ENCODE measurements around the gene LIME1.

DNA sequence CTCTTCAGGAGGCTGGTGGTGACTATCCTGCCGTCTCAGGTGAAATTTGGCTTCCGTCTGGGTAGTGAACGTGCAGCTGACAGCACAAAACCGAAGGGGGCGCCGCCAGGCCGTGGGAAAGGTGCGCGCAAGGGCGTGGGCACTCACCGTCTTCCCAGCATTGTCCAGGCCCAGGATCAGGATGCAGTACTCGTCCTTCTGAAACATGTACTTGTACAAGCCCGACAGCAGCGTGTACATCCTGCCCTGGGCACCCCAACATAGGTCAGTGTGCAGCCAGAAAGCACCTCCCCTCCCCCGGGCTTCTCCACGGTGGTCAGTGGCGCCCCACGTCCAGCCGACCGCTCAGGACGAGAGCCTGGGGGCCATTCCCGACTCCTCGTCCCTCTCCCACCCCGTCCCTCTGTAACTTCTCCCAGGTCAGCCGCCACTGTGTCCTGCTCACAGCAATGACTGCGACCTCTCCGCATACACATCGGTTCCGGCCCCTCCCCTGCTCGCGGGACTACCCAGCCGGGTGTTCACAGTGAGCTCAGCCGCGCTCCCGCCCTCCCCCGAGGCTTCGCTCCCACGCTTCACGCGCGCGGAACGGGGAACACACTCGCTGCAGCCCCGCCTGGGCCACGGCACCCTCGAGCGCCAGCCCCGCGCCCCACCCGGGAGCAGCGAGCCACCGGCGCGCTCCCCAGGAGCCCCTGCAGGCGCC is 29.5 kb upstream of the LIME1 start:
- TF ChIP-seq POLR2A (IDR thresholded peaks at IDR 0.05) (no peak), CTCF (IDR thresholded peaks at IDR 0.05) (peak in 2 of 7 experiments; percentile 8 to 26)
